Measurements from ENCODE around the gene ARHGAP44.

GRCh38 chr17:12965988-12966387, 176.7 kb downstream of the ARHGAP44 start:
- no peak for TF ChIP-seq CTCF (IDR thresholded peaks at IDR 0.05; ENCODE audit: low read depth, low read length)
- no peak for TF ChIP-seq EZH2phosphoT487 (IDR thresholded peaks at IDR 0.05; ENCODE audit: low read depth)
